Pancreas (tissue), 10 donors: ENCODE measurements around the gene PLPP3. TPM values are rescaled to one million over a fixed set of nuclear protein-coding genes. Genes with fewer than 3 reads are reported as not detected.
A peak's percentile ranks its signal among the peaks of the same experiment; 100 is the strongest.

Experiments
- ATAC-seq, 4 donors: fragments of 200-7000 bp; cut with Tn5 transposase; one replicate each; pipeline versions ENCODE4 v1.8.0 to v1.9.1; 2020; ENCODE audit warnings: mild to moderate bottlenecking in 4 of 4, moderate library complexity in 4 of 4
- DNase-seq, 6 donors: peaks; one replicate each; pipeline ENCODE4 v3.0.0-alpha.2; 2020
- FAIRE-seq: peaks from 2 replicates; lab custom pipeline; 2012; peaks lifted over from hg19 to GRCh38; lab: Jason Lieb, UNC
- H3K27ac ChIP-seq, 4 donors: fragments of 200-600 bp; sonication (generic); 1 replicate in 3 of 4; 2 replicates in 1 of 4; pipeline versions ENCODE4 v1.5.0 to v1.8.0; 2020
- H3K27me3 ChIP-seq, 4 donors: fragments of 200-600 bp; one replicate each; pipeline ENCODE4 v1.8.0; 2021
- H3K36me3 ChIP-seq, 3 donors: fragments of 200-600 bp; sonication (generic) in 1 of 3; one replicate each; pipeline versions ENCODE4 v1.5.0 to v1.8.0; 2020 to 2021
- H3K4me1 ChIP-seq, 3 donors: fragments of 200-600 bp; one replicate each; pipeline ENCODE4 v1.8.0; 2021
- H3K4me3 ChIP-seq, 4 donors: fragments of 200-600 bp; sonication (generic) in 2 of 4; one replicate each; pipeline versions ENCODE4 v1.5.0 to v1.8.0; 2020 to 2021
- H3K9me3 ChIP-seq, 4 donors: fragments of 200-600 bp; one replicate each; pipeline ENCODE4 v1.8.0; 2021
- CTCF ChIP-seq, 4 donors: fragments of 200-600 bp; sonication (generic) in 3 of 4; IDR thresholded peaks; one replicate each; pipeline versions ENCODE4 v1.5.0 to v1.8.0; 2021; ENCODE audit warnings: antibody characterized with exemption in 4 of 4
- WGBS, 2 donors: extraction: QIAGEN DNeasy Blood & Tissue Kit; methylation state at CpG; one replicate each; pipeline ENCODE4 v1.1.7; 2013; 5-methylcytosine and 5-hydroxymethylcytosine counted together
- intact Hi-C, 3 donors: fragments of 100-400 bp; cut with DNase I; formaldehyde crosslinking; loops; one replicate each; pipeline versions ENCODE4 v1.11.1 to v1.14.2; 2022
- polyA plus RNA-seq, 2 donors: library from polyadenylated mRNA; stranded (reverse); fragments of 200-250 nt; gene quantifications; one replicate each; pipeline ENCODE4 v1.2.3, GENCODE V29; 2013
- total RNA-seq, 6 donors: library from RNA; stranded (reverse); fragmentation: NEBNext Ultra II Directional in 4 of 6; extraction: Animal tissue kit (Norgen Biotek cat#: 25700) in 4 of 6; gene quantifications; one replicate each; pipeline versions ENCODE4 v1.2.1 to v1.2.4, GENCODE V29; 2021 to 2023
- donor health status: healthy with polysubstance abuse.
- donor health status: DM: no; HTN: no; CAD: no; lungs with moderate emphysema.
- donor health status: DM: no; HTN: no; CAD: no.
- donor health status: control.
- donor health status: control.
- donor health status: Bipolar disorder and iron deficiency.
- donor health status: DM: yes; HTN: yes; CAD: no.
- donor health status: DM: no; HTN: no; CAD: no.
- donor health status: DM: no; HTN: no; CAD: no.
- donor health status: DM: yes; HTN: yes; CAD: no.

Gene PLPP3
- total and polyA plus RNA-seq, 8 donors = 5.5 to 29.6 (median 18.7) TPM

- Histone ChIP-seq H3K4me3 (no peak overlapping the region), H3K9me3 (no peaks in the 10 kb centered on the region), H3K36me3 (no peaks in the 10 kb centered on the region), H3K27me3 (no peaks in the 10 kb centered on the region), H3K27ac (peak overlapping the region in 2 of 4 donors; percentile 50), H3K4me1 (peaks cover 39 to 54% (median 40%) of the 10 kb centered on the region in 3 donors)
- no peak for TF ChIP-seq CTCF (IDR thresholded peaks at IDR 0.05)
- FAIRE-seq (no peak), ATAC-seq (peak in 1 of 4 donors; percentile 19), DNase-seq (no peak)
- intact Hi-C loops = loop anchor here in 1 of 3 donors (10.0 kb wide), 1 partner anchor 58 kb away; no protein-coding TSS in a partner anchor
- 18 to 25% methylated on average over 2 of the region's 2 CpGs for WGBS, 2 donors
Observed at GRCh38 chr1:56562891-56563452, 16.4 kb downstream of the PLPP3 start.

GRCh38 chr1:56561227-56562019 lies 17.9 kb downstream of the PLPP3 start:
- Histone ChIP-seq H3K9me3 (no peaks in the 10 kb centered on the region), H3K4me3 (no peak overlapping the region), H3K27ac (peak overlapping the region in 1 of 4 donors; percentile 5), H3K4me1 (peaks cover 32 to 49% (median 33%) of the 10 kb centered on the region in 3 donors), H3K27me3 (no peaks in the 10 kb centered on the region), H3K36me3 (no peaks in the 10 kb centered on the region)
- DNase-seq (no peak), FAIRE-seq (no peak), ATAC-seq (peak in 1 of 4 donors; percentile 9)
- intact Hi-C loops = loop anchor here in 1 of 3 donors (10.0 kb wide), 1 partner anchor 57 kb away; no protein-coding TSS in a partner anchor
- no peak for TF ChIP-seq CTCF (IDR thresholded peaks at IDR 0.05)
- 85 to 86% methylated on average over 8 of the region's 8 CpGs for WGBS, 2 donors

- Histone ChIP-seq H3K4me1 (peaks cover 7 to 20% (median 19%) of the 10 kb centered on the region in 3 donors), H3K27me3 (no peaks in the 10 kb centered on the region), H3K9me3 (no peaks in the 10 kb centered on the region), H3K4me3 (no peak overlapping the region), H3K27ac (no peak overlapping the region), H3K36me3 (no peaks in the 10 kb centered on the region)
- intact Hi-C loops = no loop called here
- no peak for TF ChIP-seq CTCF (IDR thresholded peaks at IDR 0.05)
- ATAC-seq = no peak
- no peak for FAIRE-seq
- DNase-seq = no peak
- WGBS, 2 donors = 86% methylated on average over 7 of the region's 7 CpGs
Observed at GRCh38 chr1:56557746-56558145, 21.6 kb downstream of the PLPP3 start.

GRCh38 chr1:56555448-56555847 lies 23.9 kb downstream of the PLPP3 start:
- intact Hi-C loops = no loop called here
- ATAC-seq (no peak), DNase-seq (no peak), FAIRE-seq (no peak)
- Histone ChIP-seq H3K4me1 (peaks cover 0 to 14% (median 13%) of the 10 kb centered on the region in 3 donors), H3K36me3 (no peaks in the 10 kb centered on the region), H3K9me3 (no peaks in the 10 kb centered on the region), H3K27me3 (no peaks in the 10 kb centered on the region), H3K4me3 (no peak overlapping the region), H3K27ac (no peak overlapping the region)
- 85 to 92% methylated on average over 2 of the region's 2 CpGs for WGBS, 2 donors
- TF ChIP-seq CTCF (IDR thresholded peaks at IDR 0.05) = no peak
